HG03135 (cell line): ENCODE results near the gene CCNL1.

ENCODE experiments used
- ATAC-seq: cut with Tn5 transposase; IDR thresholded peaks from one replicate; pipeline ENCODE4 v1.9.1; 2021; ENCODE audit warnings: mild to moderate bottlenecking, moderate library complexity; ENCODE audit not compliant: unreplicated experiment

The CCNL1 gene

GRCh38 chr3:157147099-157147803 lies 12.7 kb downstream of the CCNL1 start:
- ATAC-seq = no peak

- no peak for ATAC-seq
These were observed 14.2 kb downstream of the CCNL1 start for GRCh38 chr3:157145606-157146322.

- ATAC-seq = no peak
These were observed 17.6 kb downstream of the CCNL1 start for GRCh38 chr3:157142315-157142714.

DNA sequence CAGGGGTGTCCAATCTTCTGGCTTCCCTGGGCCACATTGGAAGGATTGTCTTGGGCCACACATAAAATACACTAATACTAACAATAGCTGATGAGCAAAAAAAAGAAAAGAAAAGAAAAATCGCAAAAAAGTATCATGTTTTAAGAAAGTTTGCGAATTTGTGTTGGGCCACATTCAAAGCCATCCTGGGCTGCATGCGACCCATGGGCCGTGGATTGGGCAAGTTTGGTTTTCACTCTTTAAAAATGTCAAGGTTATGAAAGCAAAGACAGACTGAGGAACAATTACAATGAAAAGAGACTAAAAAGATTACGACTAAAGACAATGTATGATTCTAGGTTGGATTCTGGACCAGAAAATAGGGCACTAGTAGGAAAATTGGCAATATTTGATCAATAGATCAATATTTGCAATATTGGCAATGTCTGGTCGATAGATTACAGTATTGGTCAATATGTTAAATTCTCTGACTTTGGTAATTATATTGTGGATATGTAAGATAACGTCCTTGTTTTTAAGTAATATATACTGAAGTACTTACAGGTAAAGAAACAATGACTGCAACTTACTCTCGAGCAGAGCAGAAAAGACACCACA lies 19.9 kb downstream of the CCNL1 start:
- no peak for ATAC-seq

DNA sequence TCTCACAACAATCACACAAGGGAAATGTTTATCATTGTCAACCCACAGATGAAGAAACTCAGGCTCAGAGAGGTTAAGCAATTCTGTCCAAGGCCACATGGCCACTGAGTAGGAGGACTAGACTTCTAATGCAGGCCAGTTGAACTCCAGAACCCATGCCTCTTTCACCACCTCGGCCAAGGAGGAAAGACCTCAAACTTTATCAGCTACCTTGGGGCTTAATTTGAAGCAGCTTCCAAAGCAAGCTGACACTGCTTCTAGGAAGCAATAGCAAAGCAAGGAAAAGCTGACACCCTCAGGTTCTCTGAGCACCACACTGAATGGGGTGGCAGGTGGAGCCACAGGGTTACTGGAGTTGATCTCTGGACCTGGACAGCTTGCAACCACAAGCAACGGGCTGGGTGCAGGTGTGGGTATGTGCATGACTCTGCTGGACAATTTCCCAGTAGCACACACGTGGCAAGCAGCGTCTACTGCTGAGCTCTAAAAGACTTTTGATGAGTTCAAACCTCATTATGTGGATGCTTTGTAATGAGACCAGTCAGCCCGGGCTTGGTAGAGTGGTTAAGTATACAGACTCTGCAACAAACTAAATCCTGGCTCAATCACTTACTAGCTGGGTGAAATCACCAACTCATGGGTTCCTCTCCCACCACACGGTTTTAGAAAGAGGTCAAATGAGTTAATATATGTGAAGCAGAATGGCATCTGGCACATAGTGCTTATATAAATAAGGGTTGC lies 23.1 kb downstream of the CCNL1 start:
- peak; percentile 8 for ATAC-seq

- ATAC-seq = no peak
These were observed 24.1 kb downstream of the CCNL1 start for GRCh38 chr3:157135671-157136396.

GRCh38 chr3:157134620-157135191 lies 25.2 kb downstream of the CCNL1 start:
- ATAC-seq = peak; percentile 59

GRCh38 chr3:157133434-157134320 lies 26.3 kb downstream of the CCNL1 start:
- no peak for ATAC-seq

- no peak for ATAC-seq
These were observed 27.0 kb downstream of the CCNL1 start for GRCh38 chr3:157132936-157133335.

GRCh38 chr3:157132341-157132740 lies 27.6 kb downstream of the CCNL1 start:
- no peak for ATAC-seq

GRCh38 chr3:157131861-157132260 lies 28.1 kb downstream of the CCNL1 start:
- ATAC-seq = no peak

GRCh38 chr3:157130467-157131251 lies 29.3 kb downstream of the CCNL1 start:
- no peak for ATAC-seq

DNA sequence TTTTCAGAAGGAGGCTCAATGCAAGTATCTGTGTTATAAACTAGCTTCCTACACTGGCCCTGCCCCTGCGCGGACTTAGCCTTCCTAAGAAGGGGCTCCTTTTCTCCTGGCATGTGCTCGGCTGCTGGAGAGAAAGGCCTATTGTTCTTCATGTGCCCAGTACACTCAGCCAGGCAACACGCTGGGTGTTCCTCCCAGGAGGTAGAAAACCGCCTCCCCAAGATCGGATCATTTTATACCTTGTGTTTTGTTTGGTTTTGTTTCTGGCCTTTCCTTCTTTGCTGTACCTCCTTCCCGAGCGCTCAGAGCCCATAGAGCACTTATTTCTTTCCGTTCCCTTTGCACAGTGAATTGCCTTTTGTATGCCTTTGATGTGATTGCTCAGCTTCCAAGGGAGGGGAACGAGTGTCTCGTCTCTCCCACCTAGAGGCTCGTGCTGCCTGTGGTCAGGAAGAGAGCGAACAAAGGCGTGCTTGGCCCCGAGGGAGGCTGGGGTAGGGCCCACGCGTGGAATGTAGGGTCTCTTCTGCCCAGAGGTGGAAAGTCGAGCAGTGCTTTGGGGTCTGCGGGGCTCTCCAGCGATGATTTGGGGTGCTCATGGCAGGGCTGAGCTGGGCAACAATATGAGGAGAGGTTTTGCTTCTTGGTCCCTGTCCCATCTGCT lies 30.0 kb downstream of the CCNL1 start:
- ATAC-seq = no peak

- no peak for ATAC-seq
These were observed 30.9 kb downstream of the CCNL1 start for GRCh38 chr3:157128771-157129681.

- ATAC-seq = no peak
These were observed 31.8 kb downstream of the CCNL1 start for GRCh38 chr3:157127831-157128767.

- ATAC-seq = no peak
These were observed 32.7 kb downstream of the CCNL1 start for GRCh38 chr3:157127268-157127667.
